Measurements from ENCODE around the gene SCOC. TPM values are rescaled to one million over a fixed set of nuclear protein-coding genes. Genes with fewer than 3 reads are reported as not detected.

SCOC gene
- total RNA-seq, 1 experiment from 2014 or later, result 49.2 TPM

DNA sequence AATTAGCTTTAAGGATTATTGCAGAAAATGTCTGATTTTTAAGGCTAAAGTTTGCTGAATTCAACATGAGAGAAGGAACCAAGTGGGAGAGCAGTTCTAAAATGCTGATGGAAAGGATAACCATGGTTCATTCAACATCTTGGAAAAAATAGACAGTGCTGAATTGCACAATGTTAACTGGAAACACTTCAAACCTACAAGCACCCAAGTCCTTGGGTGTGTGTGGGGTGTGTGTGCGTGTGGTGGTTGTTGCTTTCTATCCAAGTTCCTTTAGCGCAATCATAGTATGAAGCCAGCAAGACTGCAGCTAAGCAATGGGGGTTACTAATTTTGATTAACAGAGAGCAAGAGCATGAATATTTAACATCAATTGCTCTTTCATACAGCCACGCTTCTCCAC, 29.3 kb upstream of the SCOC start:
- BruUV-seq (replicated peaks), result no TSS peak
- H3K4me3 Mint-ChIP-seq (ENCODE audit: unreplicated experiment), result no peak overlapping the region
- peaks cover under 1% of the 10 kb centered on the region for H3K27me3 Mint-ChIP-seq (ENCODE audit: insufficient read depth, unreplicated experiment)
- DNase-seq (ENCODE audit: unreplicated experiment), result no peak
- intact Hi-C loops (cut with micrococcal nuclease), result no loop called here
- no peaks in the 10 kb centered on the region for H3K36me3 Mint-ChIP-seq (ENCODE audit: insufficient read depth, unreplicated experiment)
- H3K9me3 Mint-ChIP-seq (ENCODE audit: unreplicated experiment), result no peaks in the 10 kb centered on the region
- H3K4me1 Mint-ChIP-seq (ENCODE audit: insufficient read depth, unreplicated experiment), result peaks cover 5% of the 10 kb centered on the region
- TF ChIP-seq, protein P1, sequence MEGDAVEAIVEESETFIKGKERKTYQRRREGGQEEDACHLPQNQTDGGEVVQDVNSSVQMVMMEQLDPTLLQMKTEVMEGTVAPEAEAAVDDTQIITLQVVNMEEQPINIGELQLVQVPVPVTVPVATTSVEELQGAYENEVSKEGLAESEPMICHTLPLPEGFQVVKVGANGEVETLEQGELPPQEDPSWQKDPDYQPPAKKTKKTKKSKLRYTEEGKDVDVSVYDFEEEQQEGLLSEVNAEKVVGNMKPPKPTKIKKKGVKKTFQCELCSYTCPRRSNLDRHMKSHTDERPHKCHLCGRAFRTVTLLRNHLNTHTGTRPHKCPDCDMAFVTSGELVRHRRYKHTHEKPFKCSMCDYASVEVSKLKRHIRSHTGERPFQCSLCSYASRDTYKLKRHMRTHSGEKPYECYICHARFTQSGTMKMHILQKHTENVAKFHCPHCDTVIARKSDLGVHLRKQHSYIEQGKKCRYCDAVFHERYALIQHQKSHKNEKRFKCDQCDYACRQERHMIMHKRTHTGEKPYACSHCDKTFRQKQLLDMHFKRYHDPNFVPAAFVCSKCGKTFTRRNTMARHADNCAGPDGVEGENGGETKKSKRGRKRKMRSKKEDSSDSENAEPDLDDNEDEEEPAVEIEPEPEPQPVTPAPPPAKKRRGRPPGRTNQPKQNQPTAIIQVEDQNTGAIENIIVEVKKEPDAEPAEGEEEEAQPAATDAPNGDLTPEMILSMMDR (IDR thresholded peaks at IDR 0.05; ENCODE audit: unreplicated experiment), result no peak
- CTCF ChIA-PET, result interaction anchor here (0.6 to 3.4 kb wide), 5 partner anchors 14 to 662 kb away, joined by 3 to 24 read pairs (median 4); no protein-coding TSS in a partner anchor
- POLR2A ChIA-PET, result interaction anchor here (0.7 kb wide), 2 partner anchors 81 to 728 kb away, joined by 3 read pairs; no protein-coding TSS in a partner anchor
- H3K27ac Mint-ChIP-seq (ENCODE audit: low read depth, unreplicated experiment), result no peak overlapping the region

DNA sequence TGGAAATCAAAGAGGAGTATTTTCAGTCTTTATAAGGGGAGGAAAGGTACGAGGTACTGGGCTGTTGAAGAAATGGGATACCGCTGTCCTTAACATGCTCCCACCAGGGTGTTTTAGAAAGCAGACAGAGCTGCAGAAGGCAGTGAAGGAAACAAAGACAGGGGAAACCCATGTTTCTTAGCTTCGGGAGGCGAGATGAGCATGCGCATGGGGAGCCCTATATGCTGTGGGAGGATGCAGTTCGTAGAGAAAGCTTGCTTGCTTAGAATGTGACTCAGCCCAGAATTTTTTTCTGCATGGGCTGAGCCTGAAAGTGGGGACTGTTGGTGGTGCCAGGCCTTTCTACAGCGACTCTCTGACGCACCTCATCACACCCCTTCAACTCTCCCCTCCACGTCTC, 28.8 kb upstream of the SCOC start:
- DNase-seq (ENCODE audit: unreplicated experiment), result no peak
- peaks cover 5% of the 10 kb centered on the region for H3K4me1 Mint-ChIP-seq (ENCODE audit: insufficient read depth, unreplicated experiment)
- H3K27ac Mint-ChIP-seq (ENCODE audit: low read depth, unreplicated experiment), result no peak overlapping the region
- H3K27me3 Mint-ChIP-seq (ENCODE audit: insufficient read depth, unreplicated experiment), result peaks cover 5% of the 10 kb centered on the region
- intact Hi-C loops (cut with micrococcal nuclease), result no loop called here
- H3K36me3 Mint-ChIP-seq (ENCODE audit: insufficient read depth, unreplicated experiment), result no peaks in the 10 kb centered on the region
- H3K9me3 Mint-ChIP-seq (ENCODE audit: unreplicated experiment), result no peaks in the 10 kb centered on the region
- no peak overlapping the region for H3K4me3 Mint-ChIP-seq (ENCODE audit: unreplicated experiment)
- ChIA-PET POLR2A (interaction anchor here (1.2 kb wide), 1 partner anchor 18 kb away, joined by 3 read pairs; no protein-coding TSS in a partner anchor), CTCF (interaction anchor here (1.7 to 3.4 kb wide), 3 partner anchors 14 to 19 kb away, joined by 4 to 24 read pairs (median 11); no protein-coding TSS in a partner anchor)
- TF ChIP-seq, protein P1 (IDR thresholded peaks at IDR 0.05; ENCODE audit: unreplicated experiment), result no peak
- BruUV-seq (replicated peaks), result no TSS peak

DNA sequence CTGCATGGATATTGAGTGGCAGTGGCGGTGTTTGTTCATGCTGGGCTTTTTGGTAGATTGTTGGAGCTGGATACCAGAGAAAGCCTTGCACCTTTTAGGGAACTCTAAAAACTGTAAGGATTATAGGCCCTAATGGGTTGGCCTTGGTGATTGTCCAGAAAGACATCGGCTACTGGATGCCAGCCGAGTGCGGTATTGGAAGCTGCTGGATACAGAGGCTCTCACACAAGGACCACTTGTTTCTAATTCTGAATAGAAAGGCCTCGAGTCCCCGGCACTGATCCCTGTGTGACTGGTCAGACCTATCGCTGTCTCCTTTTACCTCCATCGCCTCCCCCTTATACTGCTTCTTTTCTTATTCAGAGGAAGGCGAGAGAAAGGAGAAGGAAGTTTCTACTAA, 27.3 kb upstream of the SCOC start:
- Mint-ChIP-seq H3K27ac (ENCODE audit: low read depth, unreplicated experiment) (no peak overlapping the region), H3K4me1 (ENCODE audit: insufficient read depth, unreplicated experiment) (peaks cover 5% of the 10 kb centered on the region), H3K4me3 (ENCODE audit: unreplicated experiment) (no peak overlapping the region), H3K9me3 (ENCODE audit: unreplicated experiment) (no peaks in the 10 kb centered on the region), H3K36me3 (ENCODE audit: insufficient read depth, unreplicated experiment) (no peaks in the 10 kb centered on the region), H3K27me3 (ENCODE audit: insufficient read depth, unreplicated experiment) (peaks cover 15% of the 10 kb centered on the region)
- no TSS peak for BruUV-seq (replicated peaks)
- DNase-seq (ENCODE audit: unreplicated experiment), result no peak
- TF ChIP-seq, protein P1 (IDR thresholded peaks at IDR 0.05; ENCODE audit: unreplicated experiment), result no peak
- CTCF ChIA-PET, result interaction anchor here (3.4 kb wide), 2 partner anchors 13 to 16 kb away, joined by 11 to 24 read pairs; no protein-coding TSS in a partner anchor
- POLR2A ChIA-PET, result interaction anchor here (1.4 kb wide), 1 partner anchor 38 kb away, joined by 6 read pairs; no protein-coding TSS in a partner anchor
- intact Hi-C loops (cut with micrococcal nuclease), result no loop called here

DNA sequence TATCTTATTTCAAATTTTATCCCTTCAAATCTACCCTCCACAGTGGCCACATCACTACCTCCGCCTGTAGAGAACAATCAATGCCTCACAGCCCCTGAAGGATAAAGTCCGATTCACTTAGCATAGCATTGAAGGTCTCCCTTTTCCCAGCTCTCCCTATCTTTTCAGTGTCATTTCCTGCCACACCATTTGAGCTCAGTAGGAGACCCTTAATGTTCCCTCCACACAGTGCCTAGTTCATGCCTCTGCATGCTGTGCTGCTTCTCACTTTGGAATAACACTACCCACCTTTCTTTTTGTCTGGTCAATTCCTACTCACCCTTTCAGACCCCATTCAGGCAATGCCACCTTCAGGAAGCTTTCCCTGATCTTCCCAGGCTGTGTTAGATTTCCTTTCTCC, 23.6 kb upstream of the SCOC start:
- H3K27ac Mint-ChIP-seq (ENCODE audit: low read depth, unreplicated experiment), result no peak overlapping the region
- ChIA-PET POLR2A (interaction anchor here (1.6 kb wide), 1 partner anchor 23 kb away, joined by 4 read pairs; no protein-coding TSS in a partner anchor), CTCF (interaction anchor here (0.7 to 5.2 kb wide), 5 partner anchors 10 to 645 kb away, joined by 3 to 41 read pairs (median 4); no protein-coding TSS in a partner anchor)
- no peaks in the 10 kb centered on the region for H3K36me3 Mint-ChIP-seq (ENCODE audit: insufficient read depth, unreplicated experiment)
- TF ChIP-seq, protein P1 (IDR thresholded peaks at IDR 0.05; ENCODE audit: unreplicated experiment), result no peak
- no peak for DNase-seq (ENCODE audit: unreplicated experiment)
- no TSS peak for BruUV-seq (replicated peaks)
- H3K27me3 Mint-ChIP-seq (ENCODE audit: insufficient read depth, unreplicated experiment), result peaks cover 15% of the 10 kb centered on the region
- no peak overlapping the region for H3K4me3 Mint-ChIP-seq (ENCODE audit: unreplicated experiment)
- H3K4me1 Mint-ChIP-seq (ENCODE audit: insufficient read depth, unreplicated experiment), result no peaks in the 10 kb centered on the region
- H3K9me3 Mint-ChIP-seq (ENCODE audit: unreplicated experiment), result no peaks in the 10 kb centered on the region
- intact Hi-C loops (cut with micrococcal nuclease), result no loop called here
